ENCODE measurements around the gene OSBPL10. TPM values are rescaled to one million over a fixed set of nuclear protein-coding genes. Genes with fewer than 3 reads are reported as not detected.
"Not testable (repeated sequence)": the region's sequence is repeated elsewhere in the genome, so short reads cannot be mapped to it uniquely, and the experiment has no call there.

OSBPL10 gene
- total and polyA plus RNA-seq, 2 of the 4 experiments (the other 2 are of a cell fraction), result 9.5 to 10.1 TPM

DNA sequence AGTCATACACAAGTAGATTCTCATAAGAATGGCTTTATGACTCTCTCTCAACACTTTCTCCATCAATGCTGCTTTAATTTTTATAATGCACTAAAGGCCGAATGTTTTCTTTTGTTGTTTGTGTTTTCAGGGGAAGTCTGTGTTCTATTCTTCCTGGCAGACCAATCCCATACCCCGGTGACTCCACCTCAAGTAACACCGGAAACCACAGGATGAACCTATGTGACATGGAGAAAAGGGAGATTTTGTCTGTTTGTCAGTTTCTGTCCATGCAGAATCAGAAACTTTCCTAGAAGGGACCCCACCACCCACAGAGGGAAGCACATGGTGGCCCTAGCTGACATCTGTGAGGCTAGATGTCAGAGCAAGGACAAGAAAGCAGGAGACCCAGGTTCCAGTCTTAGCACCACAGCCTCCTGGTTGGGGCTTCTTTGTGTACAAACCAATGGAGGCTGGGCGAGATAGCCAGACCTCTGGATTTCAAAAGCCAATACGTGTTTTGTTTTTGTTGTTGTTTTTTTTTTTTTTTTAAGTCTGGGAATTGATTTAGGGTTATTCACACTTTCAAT is 109.0 kb downstream of the OSBPL10 start:
- no peak overlapping the region for H4K8ac ChIP-seq (ENCODE audit: low read depth in 2 of 2, low read length in 2 of 2)
- H2AK9ac ChIP-seq (replicated peaks; ENCODE audit: low read depth, low read length, poor library complexity), result no peak overlapping the region
- H2AK5ac ChIP-seq (ENCODE audit: low read depth, low read length), result no peak overlapping the region
- H4K20me1 ChIP-seq (ENCODE audit: insufficient read depth, low read length), result no peaks in the 10 kb centered on the region
- no peak overlapping the region for H2BK20ac ChIP-seq (ENCODE audit: low read depth, low read length)
- H3K36me3 ChIP-seq (ENCODE audit: control insufficient read depth, insufficient read depth, low read length), result no peaks in the 10 kb centered on the region
- no peak overlapping the region for H2BK120ac ChIP-seq (ENCODE audit: low read depth, low read length)
- no peak overlapping the region for H2AFZ ChIP-seq (replicated peaks; ENCODE audit: low read length, poor library complexity)
- H4K5ac ChIP-seq (ENCODE audit: low read depth, low read length), result no peak overlapping the region
- no peak overlapping the region for H3K4ac ChIP-seq (ENCODE audit: low read depth, low read length)
- no peak overlapping the region for H3K9ac ChIP-seq (ENCODE audit: low read depth, low read length)
- H2BK15ac ChIP-seq (ENCODE audit: low read depth, low read length), result no peak overlapping the region
- H3K27ac ChIP-seq (ENCODE audit: insufficient read depth, low read length), result no peak overlapping the region
- H3K4me1 ChIP-seq (ENCODE audit: control insufficient read depth, insufficient read depth, low read length), result peaks cover 3% of the 10 kb centered on the region
- H3K56ac ChIP-seq (ENCODE audit: extremely low read depth, insufficient read depth, low read length), result no peak overlapping the region
- BruUV-seq (replicated peaks), result no TSS peak
- no peaks in the 10 kb centered on the region for H3K27me3 ChIP-seq (ENCODE audit: control insufficient read depth, insufficient read depth, low read length)
- TF ChIP-seq MXI1 (IDR thresholded peaks at IDR 0.05; ENCODE audit: borderline replicate concordance, low read depth, low read length), result no peak
- TF ChIP-seq NFE2L2 (IDR thresholded peaks at IDR 0.05; ENCODE audit: low read depth, low read length), result no peak
- TF ChIP-seq FOS (IDR thresholded peaks at IDR 0.05; ENCODE audit: low read depth, low read length), result no peak
- no peak for TF ChIP-seq MAFK (IDR thresholded peaks at IDR 0.05; ENCODE audit: low read depth, low read length)
- no peak for TF ChIP-seq BHLHE40 (IDR thresholded peaks at IDR 0.05; ENCODE audit: low read depth, low read length)
- no peak for TF ChIP-seq CEBPB (IDR thresholded peaks at IDR 0.05; ENCODE audit: low read depth, low read length)
- no peak for TF ChIP-seq RAD21 (IDR thresholded peaks at IDR 0.05; ENCODE audit: low read length)
- in situ Hi-C loops (cut with MboI; ENCODE audit: low sequenced_read_pairs) (no loop called here), intact Hi-C loops (cut with micrococcal nuclease) (no loop called here), dilution Hi-C loops (cut with HindIII; ENCODE audit: low sequenced_read_pairs, unreplicated experiment) (no loop called here)
- H3K18ac ChIP-seq (ENCODE audit: low read depth, low read length), result no peak overlapping the region
- H3K23ac ChIP-seq (ENCODE audit: low read depth, low read length), result no peak overlapping the region
- DNase-seq, result no peak
- H3K4me2 ChIP-seq (ENCODE audit: low read depth, low read length), result no peak overlapping the region
- no peaks in the 10 kb centered on the region for H3K79me1 ChIP-seq (ENCODE audit: low read depth in 1 of 2, low read length in 2 of 2)
- no peaks in the 10 kb centered on the region for H3K9me3 ChIP-seq (ENCODE audit: control insufficient read depth, insufficient read depth, low read length)
- ChIA-PET CTCF (interaction anchor here (0.7 to 1.0 kb wide), 2 partner anchors 9 to 21 kb away, joined by 4 to 6 read pairs; no protein-coding TSS in a partner anchor), POLR2A (ENCODE audit: unreplicated experiment) (interaction anchor here (0.6 kb wide), 1 partner anchor 340 kb away, joined by 4 read pairs; no protein-coding TSS in a partner anchor)
- no peak overlapping the region for H3K14ac ChIP-seq (replicated peaks; ENCODE audit: low read depth, low read length)
- no peak overlapping the region for H4K91ac ChIP-seq (ENCODE audit: insufficient read depth, low read depth, low read length)
- H3K9me1 ChIP-seq (ENCODE audit: insufficient read depth, low read length), result no peaks in the 10 kb centered on the region
- ATAC-seq (ENCODE audit: low read depth), result no peak
- no peak overlapping the region for H3K4me3 ChIP-seq (ENCODE audit: insufficient read depth, low read depth, low read length)
- no peak overlapping the region for H2BK5ac ChIP-seq (ENCODE audit: low read depth, low read length, poor library complexity, severe bottlenecking)
- no CpG with 5 or more reads among the region's 5 CpGs for WGBS, 2 experiments (ENCODE audit: extremely low coverage in 2 of 2, insufficient read length in 1 of 2)

- H3K9me1 ChIP-seq (ENCODE audit: insufficient read depth, low read length); H3K27ac ChIP-seq (ENCODE audit: insufficient read depth, low read length); H3K9me3 ChIP-seq (ENCODE audit: control insufficient read depth, insufficient read depth, low read length); H3K4me3 ChIP-seq (ENCODE audit: insufficient read depth, low read depth, low read length); H3K4me2 ChIP-seq (ENCODE audit: low read depth, low read length); in situ Hi-C loops (cut with MboI; ENCODE audit: low sequenced_read_pairs); H4K5ac ChIP-seq (ENCODE audit: low read depth, low read length); H3K27me3 ChIP-seq (ENCODE audit: control insufficient read depth, insufficient read depth, low read length); H4K20me1 ChIP-seq (ENCODE audit: insufficient read depth, low read length); H2BK5ac ChIP-seq (ENCODE audit: low read depth, low read length, poor library complexity, severe bottlenecking); H3K23ac ChIP-seq (ENCODE audit: low read depth, low read length); H2AK9ac ChIP-seq (replicated peaks; ENCODE audit: low read depth, low read length, poor library complexity); POLR2A ChIA-PET (ENCODE audit: unreplicated experiment); DNase-seq; H3K4ac ChIP-seq (ENCODE audit: low read depth, low read length); H2AFZ ChIP-seq (replicated peaks; ENCODE audit: low read length, poor library complexity); H4K91ac ChIP-seq (ENCODE audit: insufficient read depth, low read depth, low read length); H3K18ac ChIP-seq (ENCODE audit: low read depth, low read length); H3K4me1 ChIP-seq (ENCODE audit: control insufficient read depth, insufficient read depth, low read length); H3K14ac ChIP-seq (replicated peaks; ENCODE audit: low read depth, low read length); H4K8ac ChIP-seq (ENCODE audit: low read depth in 2 of 2, low read length in 2 of 2); dilution Hi-C loops (cut with HindIII; ENCODE audit: low sequenced_read_pairs, unreplicated experiment); H2BK20ac ChIP-seq (ENCODE audit: low read depth, low read length); H3K9ac ChIP-seq (ENCODE audit: low read depth, low read length); CTCF ChIA-PET; H2AK5ac ChIP-seq (ENCODE audit: low read depth, low read length); intact Hi-C loops (cut with micrococcal nuclease); ATAC-seq (ENCODE audit: low read depth); BruUV-seq (replicated peaks); H3K79me1 ChIP-seq (ENCODE audit: low read depth in 1 of 2, low read length in 2 of 2); H3K56ac ChIP-seq (ENCODE audit: extremely low read depth, insufficient read depth, low read length); H2BK120ac ChIP-seq (ENCODE audit: low read depth, low read length); H3K36me3 ChIP-seq (ENCODE audit: control insufficient read depth, insufficient read depth, low read length); H2BK15ac ChIP-seq (ENCODE audit: low read depth, low read length): not testable (repeated sequence)
- 100% methylated on average over 6 of the region's 28 CpGs; no CpG with 5 or more reads in 1 of the 2 experiments for WGBS, 2 experiments (ENCODE audit: extremely low coverage in 2 of 2, insufficient read length in 1 of 2)
These were observed 111.0 kb downstream of the OSBPL10 start for GRCh38 chr3:31870111-31870510.
